Astrocyte of the spinal cord (primary cell): ENCODE measurements around the gene MISP.
A peak's percentile ranks its signal among the peaks of the same experiment; 100 is the strongest.

Experiments used
- DNase-seq: peaks from one replicate; pipeline ENCODE4 v3.0.0; 2011; ENCODE audit warnings: low read depth, low spot score
- H3K4me3 ChIP-seq: 2 replicates; pipeline ENCODE4 v1.5.1; 2011; ENCODE audit warnings: low read depth, mild to moderate bottlenecking, low read length, moderate library complexity
- CTCF ChIP-seq: IDR thresholded peaks from 2 replicates; pipeline ENCODE4 v1.5.1; 2012; ENCODE audit warnings: low read depth, mild to moderate bottlenecking, low read length, inconsistent platforms
- in situ Hi-C: cut with HindIII; loops from 2 replicates; pipeline ENCODE4 v1.10.0; 2017; ENCODE audit warnings: low sequenced_read_pairs

MISP gene

GRCh38 chr19:747432-748273 lies 3.3 kb upstream of the MISP start:
- no peak for TF ChIP-seq CTCF
- DNase-seq, result no peak
- in situ Hi-C loops, result no loop called here

GRCh38 chr19:748274-748598 lies 2.7 kb upstream of the MISP start:
- TF ChIP-seq CTCF, result no peak
- no peak overlapping the region for H3K4me3 ChIP-seq
- no peak for DNase-seq
- in situ Hi-C loops, result no loop called here

More at GRCh38 chr19:747432-748273, 3.3 kb upstream of the MISP start:
- H3K4me3 ChIP-seq, result no peak overlapping the region

GRCh38 chr19:749811-750210 lies 1.1 kb upstream of the MISP start:
- no peak overlapping the region for H3K4me3 ChIP-seq
- in situ Hi-C loops, result no loop called here
- DNase-seq, result no peak
- TF ChIP-seq CTCF, result no peak

- DNase-seq, result peak; percentile 81
- TF ChIP-seq CTCF, result no peak
- in situ Hi-C loops, result no loop called here
- H3K4me3 ChIP-seq, result no peak overlapping the region
Measured at GRCh38 chr19:751501-752341, 809 bp downstream of the MISP start.

GRCh38 chr19:752652-753517 lies 2.0 kb downstream of the MISP start:
- H3K4me3 ChIP-seq, result no peak overlapping the region
- no peak for TF ChIP-seq CTCF
- peak; percentile 91 for DNase-seq
- in situ Hi-C loops, result no loop called here

GRCh38 chr19:754530-754929 lies 3.6 kb downstream of the MISP start:
- in situ Hi-C loops, result no loop called here
- no peak overlapping the region for H3K4me3 ChIP-seq
- TF ChIP-seq CTCF, result no peak
- DNase-seq, result no peak
